ENCODE measurements around the gene CMTM7. TPM values are rescaled to one million over a fixed set of nuclear protein-coding genes. Genes with fewer than 3 reads are reported as not detected.

CMTM7 gene
- total RNA-seq, 1 experiment from 2014 or later, result 8.9 TPM

DNA sequence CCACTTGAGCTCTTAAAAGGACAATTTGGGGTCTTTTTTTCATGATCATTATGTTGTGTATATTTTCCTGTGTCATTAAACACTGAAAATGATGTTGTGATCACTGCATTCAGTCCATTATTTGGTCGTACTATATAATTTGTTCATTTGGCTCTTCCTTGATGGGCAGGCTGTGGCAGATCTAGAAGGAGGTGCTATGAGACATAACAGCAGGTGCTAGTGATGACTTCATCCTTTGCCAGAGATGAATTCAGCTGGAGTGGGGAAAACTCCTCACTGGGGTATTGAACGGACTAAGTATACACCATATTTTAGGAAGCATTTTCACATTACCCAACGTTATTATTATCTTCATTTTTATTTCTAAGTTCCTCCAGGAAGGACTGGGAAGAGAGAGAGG, 12.0 kb downstream of the CMTM7 start:
- no peaks in the 10 kb centered on the region for H3K79me2 ChIP-seq (ENCODE audit: low read length)
- no peak for DNase-seq
- no peak overlapping the region for H2AFZ ChIP-seq (ENCODE audit: low read length)

DNA sequence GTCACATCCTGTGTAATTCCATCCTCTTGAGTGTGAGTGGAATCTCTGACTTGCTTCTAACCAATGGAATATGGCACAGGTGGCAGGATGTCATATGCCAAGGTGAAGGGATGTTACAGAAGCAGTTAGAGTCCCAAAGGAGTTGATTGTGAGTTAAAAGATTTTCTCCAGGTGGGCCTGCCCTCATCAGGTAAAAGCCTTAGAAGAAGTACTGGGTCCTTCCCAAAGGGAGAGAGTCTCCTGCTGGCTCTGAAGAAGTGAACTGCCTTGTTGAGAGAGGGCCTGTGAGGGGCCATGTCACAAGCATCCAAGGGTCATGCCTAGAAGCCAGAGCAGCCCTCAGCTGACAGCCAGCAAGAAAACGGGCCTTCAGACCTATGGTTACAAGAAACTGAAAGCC, 13.1 kb downstream of the CMTM7 start:
- Histone ChIP-seq H3K27ac (ENCODE audit: low read length) (no peak overlapping the region), H3K4me2 (ENCODE audit: low read depth, low read length, poor library complexity, severe bottlenecking) (no peak overlapping the region), H3K36me3 (ENCODE audit: insufficient read depth, low read length) (no peaks in the 10 kb centered on the region), H3K9me2 (replicated peaks; ENCODE audit: insufficient read depth, low read length) (no peaks in the 10 kb centered on the region), H3K27me3 (ENCODE audit: low read length) (no peaks in the 10 kb centered on the region), H3K4me1 (ENCODE audit: low read length) (peaks cover 8% of the 10 kb centered on the region), H4K20me1 (ENCODE audit: insufficient read depth, low read depth, low read length) (no peaks in the 10 kb centered on the region; the same call in 1 of the 2 replicates), H3K9ac (ENCODE audit: low read length) (no peak overlapping the region), H2AFZ (ENCODE audit: low read length) (no peak overlapping the region), H3K79me2 (ENCODE audit: low read length) (no peaks in the 10 kb centered on the region), H3K4me3 (ENCODE audit: low read length) (no peak overlapping the region), H3K9me3 (ENCODE audit: low read length) (no peaks in the 10 kb centered on the region)
- no peak for DNase-seq

More for the DNA sequence above, 12.0 kb downstream of the CMTM7 start:
- peaks cover 5% of the 10 kb centered on the region; the same call in 1 of the 2 replicates for H4K20me1 ChIP-seq (ENCODE audit: insufficient read depth, low read depth, low read length)
- H3K9me3 ChIP-seq (ENCODE audit: low read length), result no peaks in the 10 kb centered on the region
- no peak overlapping the region for H3K4me3 ChIP-seq (ENCODE audit: low read length)
- H3K4me1 ChIP-seq (ENCODE audit: low read length), result peaks cover 8% of the 10 kb centered on the region
- H3K27ac ChIP-seq (ENCODE audit: low read length), result no peak overlapping the region
- H3K36me3 ChIP-seq (ENCODE audit: insufficient read depth, low read length), result no peaks in the 10 kb centered on the region
- no peaks in the 10 kb centered on the region for H3K27me3 ChIP-seq (ENCODE audit: low read length)
- H3K9ac ChIP-seq (ENCODE audit: low read length), result no peak overlapping the region
- H3K4me2 ChIP-seq (ENCODE audit: low read depth, low read length, poor library complexity, severe bottlenecking), result no peak overlapping the region
- H3K9me2 ChIP-seq (replicated peaks; ENCODE audit: insufficient read depth, low read length), result no peaks in the 10 kb centered on the region

DNA sequence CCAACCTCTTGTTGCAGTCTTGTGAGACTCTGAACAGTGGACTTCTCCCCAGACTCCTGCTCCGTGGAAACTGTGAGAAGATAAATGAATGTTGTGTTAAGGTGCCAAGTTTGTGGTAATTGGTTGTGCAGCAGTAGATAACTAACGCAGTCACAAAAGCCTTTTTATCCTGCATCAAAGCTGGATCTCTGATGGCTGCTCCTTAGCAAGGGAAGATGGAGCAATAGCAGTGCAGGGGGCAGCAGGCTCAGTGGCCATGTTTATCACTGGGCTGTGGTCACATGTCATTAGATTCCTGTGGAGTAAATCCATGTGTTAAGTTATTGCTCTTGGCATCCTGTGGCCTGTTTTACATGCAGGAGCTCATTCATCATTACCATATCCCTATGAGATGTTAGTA, 13.5 kb downstream of the CMTM7 start:
- Histone ChIP-seq H3K4me1 (ENCODE audit: low read length) (peaks cover 8% of the 10 kb centered on the region), H3K79me2 (ENCODE audit: low read length) (no peaks in the 10 kb centered on the region), H2AFZ (ENCODE audit: low read length) (no peak overlapping the region), H3K9me3 (ENCODE audit: low read length) (no peaks in the 10 kb centered on the region), H3K36me3 (ENCODE audit: insufficient read depth, low read length) (no peaks in the 10 kb centered on the region), H3K27me3 (ENCODE audit: low read length) (no peaks in the 10 kb centered on the region), H3K27ac (ENCODE audit: low read length) (no peak overlapping the region), H3K9ac (ENCODE audit: low read length) (no peak overlapping the region), H3K4me2 (ENCODE audit: low read depth, low read length, poor library complexity, severe bottlenecking) (no peak overlapping the region), H3K9me2 (replicated peaks; ENCODE audit: insufficient read depth, low read length) (no peaks in the 10 kb centered on the region), H3K4me3 (ENCODE audit: low read length) (no peak overlapping the region), H4K20me1 (ENCODE audit: insufficient read depth, low read depth, low read length) (no peaks in the 10 kb centered on the region; the same call in 1 of the 2 replicates)
- DNase-seq, result no peak

DNA sequence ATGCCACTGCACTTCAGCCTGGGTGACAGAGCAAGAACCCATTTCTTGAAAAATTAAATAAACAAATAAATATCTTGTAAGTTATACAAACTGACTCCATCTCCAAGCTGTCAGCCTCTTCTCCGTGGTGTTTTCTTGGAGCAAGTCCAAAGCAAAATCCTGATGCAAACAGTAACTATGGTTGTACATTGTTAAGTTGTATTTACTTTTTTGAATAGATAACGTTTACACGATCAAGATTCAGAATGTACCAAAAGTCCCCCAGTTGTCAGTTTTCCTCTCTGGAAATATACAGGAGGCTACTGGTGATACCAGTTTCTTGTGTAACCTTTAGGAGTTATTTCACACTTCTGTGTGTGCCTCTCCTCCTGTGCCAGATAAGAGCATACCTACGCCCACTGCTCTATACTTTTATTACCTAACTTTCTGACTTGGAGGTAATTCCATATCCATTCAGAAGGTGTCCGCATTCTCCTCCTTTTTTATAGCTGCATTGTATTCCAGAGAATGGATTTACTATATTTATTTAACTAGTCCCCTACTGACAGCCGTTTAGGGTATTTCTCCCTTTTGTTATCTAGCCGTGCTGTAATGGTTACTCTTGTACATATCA, 14.2 kb downstream of the CMTM7 start:
- H3K4me1 ChIP-seq (ENCODE audit: low read length), result peaks cover 8% of the 10 kb centered on the region
- H2AFZ ChIP-seq (ENCODE audit: low read length), result no peak overlapping the region
- no peaks in the 10 kb centered on the region for H3K36me3 ChIP-seq (ENCODE audit: insufficient read depth, low read length)
- H4K20me1 ChIP-seq (ENCODE audit: insufficient read depth, low read depth, low read length), result no peaks in the 10 kb centered on the region; the same call in 1 of the 2 replicates
- no peak overlapping the region for H3K27ac ChIP-seq (ENCODE audit: low read length)
- H3K27me3 ChIP-seq (ENCODE audit: low read length), result no peaks in the 10 kb centered on the region
- H3K4me2 ChIP-seq (ENCODE audit: low read depth, low read length, poor library complexity, severe bottlenecking), result no peak overlapping the region
- H3K4me3 ChIP-seq (ENCODE audit: low read length), result no peak overlapping the region
- no peaks in the 10 kb centered on the region for H3K9me2 ChIP-seq (replicated peaks; ENCODE audit: insufficient read depth, low read length)
- no peak overlapping the region for H3K9ac ChIP-seq (ENCODE audit: low read length)
- H3K9me3 ChIP-seq (ENCODE audit: low read length), result no peaks in the 10 kb centered on the region
- H3K79me2 ChIP-seq (ENCODE audit: low read length), result no peaks in the 10 kb centered on the region
- no peak for DNase-seq

DNA sequence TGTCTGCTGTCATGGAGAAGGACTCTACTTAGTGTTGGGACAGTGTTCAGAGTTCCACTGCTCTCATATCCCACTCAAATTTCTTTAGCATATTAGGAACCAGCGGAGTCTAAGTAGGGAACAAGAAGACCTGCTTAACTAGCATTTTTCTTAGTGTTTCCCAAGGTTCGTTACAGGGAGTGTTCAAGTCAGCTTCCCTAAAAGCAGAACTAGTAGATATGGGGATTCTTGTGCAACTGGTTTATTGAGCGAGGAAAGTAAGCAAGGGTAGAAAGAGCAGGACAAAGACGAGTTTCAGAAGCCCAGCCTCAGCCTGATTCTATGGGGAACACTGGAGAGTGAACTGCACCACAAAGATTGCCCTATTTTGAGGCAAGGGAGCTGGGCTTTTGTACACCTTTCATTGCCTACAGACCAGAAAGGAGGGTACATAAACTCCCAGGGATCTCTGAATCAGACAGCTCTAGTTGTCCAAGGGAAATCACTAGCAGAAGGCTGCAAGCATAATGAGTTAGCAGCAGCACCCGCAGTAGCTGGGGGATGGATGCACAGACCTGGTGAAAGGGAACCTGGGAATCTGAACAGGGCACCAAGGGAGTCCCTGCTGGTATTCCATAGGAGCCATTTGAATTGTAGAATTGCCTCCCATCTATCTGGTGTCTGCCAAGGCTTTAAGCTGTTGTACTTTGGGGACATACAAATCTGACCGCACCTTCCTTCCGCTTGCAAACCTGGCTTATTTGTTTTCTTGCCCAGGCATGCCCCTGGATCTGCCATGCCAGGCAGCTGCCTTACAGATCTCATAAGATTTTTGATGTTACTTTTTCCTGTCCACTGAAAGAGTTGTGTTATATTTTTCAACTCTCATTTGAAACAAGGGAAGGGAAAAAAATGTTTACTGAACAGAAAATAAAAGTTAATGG, 15.1 kb downstream of the CMTM7 start:
- DNase-seq, result no peak
- peaks cover under 1% of the 10 kb centered on the region; the same call in 1 of the 2 replicates for H3K4me1 ChIP-seq (ENCODE audit: low read length)
- H4K20me1 ChIP-seq (ENCODE audit: insufficient read depth, low read depth, low read length), result no peaks in the 10 kb centered on the region; the same call in 1 of the 2 replicates
- no peak overlapping the region for H3K4me3 ChIP-seq (ENCODE audit: low read length)
- H3K27me3 ChIP-seq (ENCODE audit: low read length), result no peaks in the 10 kb centered on the region
- no peak overlapping the region for H3K27ac ChIP-seq (ENCODE audit: low read length)
- no peaks in the 10 kb centered on the region for H3K9me2 ChIP-seq (replicated peaks; ENCODE audit: insufficient read depth, low read length)
- no peak overlapping the region for H3K4me2 ChIP-seq (ENCODE audit: low read depth, low read length, poor library complexity, severe bottlenecking)
- no peaks in the 10 kb centered on the region for H3K36me3 ChIP-seq (ENCODE audit: insufficient read depth, low read length)
- no peaks in the 10 kb centered on the region for H3K9me3 ChIP-seq (ENCODE audit: low read length)
- H2AFZ ChIP-seq (ENCODE audit: low read length), result no peak overlapping the region
- H3K79me2 ChIP-seq (ENCODE audit: low read length), result no peaks in the 10 kb centered on the region
- no peak overlapping the region for H3K9ac ChIP-seq (ENCODE audit: low read length)

DNA sequence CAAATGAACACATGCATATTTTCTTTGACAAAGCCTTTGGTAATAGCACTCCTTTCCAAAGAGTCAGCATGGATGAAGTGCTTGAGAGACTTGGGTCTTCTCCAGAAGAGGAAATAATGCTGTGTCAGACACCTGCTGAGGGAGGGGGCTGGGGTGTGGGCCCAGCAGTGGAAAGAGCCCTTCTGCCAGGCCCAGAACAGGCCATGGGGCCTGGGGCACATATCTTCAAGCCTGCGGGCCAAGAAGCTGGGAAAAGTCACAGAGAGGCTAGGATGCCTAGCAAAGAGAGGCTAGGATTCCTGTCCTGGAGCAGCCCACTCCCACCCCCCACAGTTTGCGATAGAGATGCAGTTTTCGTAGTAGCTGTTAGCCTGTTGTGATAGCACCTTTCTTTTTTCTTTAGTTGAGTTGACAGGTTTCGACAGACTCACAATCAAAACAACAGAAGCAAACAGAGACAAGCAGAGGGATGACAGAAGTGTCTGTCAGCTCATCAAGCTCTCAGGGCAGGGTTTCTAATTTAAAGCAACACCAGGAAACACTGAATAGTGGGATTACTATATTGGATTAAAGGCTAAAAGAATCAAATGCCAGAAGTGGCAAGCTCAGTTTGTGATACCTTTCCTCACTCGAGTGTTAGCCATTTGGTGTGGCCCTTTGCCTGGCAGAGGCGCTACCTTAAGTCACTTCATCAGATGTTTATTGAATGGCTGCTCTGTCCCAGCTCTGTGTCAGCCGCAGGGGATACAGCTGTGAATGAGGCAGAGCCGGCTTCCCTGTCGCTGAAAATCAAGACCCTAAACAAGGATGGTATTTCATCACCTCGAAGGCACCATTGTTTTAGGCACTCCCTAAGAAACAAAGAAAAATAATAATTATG, 19.0 kb downstream of the CMTM7 start:
- H3K4me2 ChIP-seq (ENCODE audit: low read depth, low read length, poor library complexity, severe bottlenecking), result no peak overlapping the region
- no peaks in the 10 kb centered on the region for H3K9me2 ChIP-seq (replicated peaks; ENCODE audit: insufficient read depth, low read length)
- H3K4me3 ChIP-seq (ENCODE audit: low read length), result no peak overlapping the region
- H3K4me1 ChIP-seq (ENCODE audit: low read length), result no peaks in the 10 kb centered on the region
- no peaks in the 10 kb centered on the region for H3K9me3 ChIP-seq (ENCODE audit: low read length)
- H4K20me1 ChIP-seq (ENCODE audit: insufficient read depth, low read depth, low read length), result no peaks in the 10 kb centered on the region
- DNase-seq, result no peak
- H3K27me3 ChIP-seq (ENCODE audit: low read length), result no peaks in the 10 kb centered on the region
- H3K9ac ChIP-seq (ENCODE audit: low read length), result no peak overlapping the region
- H3K27ac ChIP-seq (ENCODE audit: low read length), result no peak overlapping the region
- no peak overlapping the region for H2AFZ ChIP-seq (ENCODE audit: low read length)
- no peaks in the 10 kb centered on the region for H3K36me3 ChIP-seq (ENCODE audit: insufficient read depth, low read length)
- no peaks in the 10 kb centered on the region for H3K79me2 ChIP-seq (ENCODE audit: low read length)

DNA sequence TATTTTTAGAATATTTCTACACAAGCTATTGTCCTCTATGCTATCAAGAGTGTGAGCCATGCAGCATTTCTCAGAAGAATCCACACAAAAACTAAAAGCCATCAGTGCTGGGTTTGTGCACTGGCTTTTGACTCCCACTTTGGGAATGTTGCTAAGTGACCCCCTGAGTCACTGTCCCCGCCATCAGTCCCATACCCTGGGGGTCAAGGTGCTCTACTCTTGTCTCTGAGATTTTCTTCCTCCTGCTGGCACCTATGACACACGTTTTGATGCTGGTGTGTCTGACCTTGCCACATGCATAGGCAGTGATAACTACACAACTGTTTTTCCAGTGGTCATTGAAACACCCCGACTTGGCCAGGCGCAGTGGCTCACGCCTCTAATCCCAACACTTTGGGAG, 19.8 kb downstream of the CMTM7 start:
- Histone ChIP-seq H3K79me2 (ENCODE audit: low read length) (no peaks in the 10 kb centered on the region), H3K4me1 (ENCODE audit: low read length) (no peaks in the 10 kb centered on the region)
- no peak for DNase-seq

DNA sequence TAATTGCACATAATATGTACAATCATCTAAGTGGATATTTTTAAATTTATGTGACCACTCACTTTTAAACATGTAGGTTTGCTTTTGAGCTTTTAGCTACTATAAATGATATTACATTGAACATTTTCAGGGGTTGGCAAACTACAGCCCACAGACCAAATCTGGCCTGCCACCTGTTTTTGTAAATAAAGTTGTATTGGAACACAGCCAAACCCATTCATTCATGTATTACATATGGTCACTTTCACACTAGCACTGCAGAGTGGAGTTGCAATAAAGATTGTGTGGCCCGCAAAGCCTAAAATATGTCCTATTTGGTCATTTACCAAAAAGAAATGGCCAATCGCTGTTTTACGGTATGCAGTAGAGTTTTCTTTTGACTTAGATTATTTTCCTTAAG, 21.2 kb downstream of the CMTM7 start:
- Histone ChIP-seq H2AFZ (ENCODE audit: low read length) (no peak overlapping the region), H3K36me3 (ENCODE audit: insufficient read depth, low read length) (no peaks in the 10 kb centered on the region), H3K9ac (ENCODE audit: low read length) (no peak overlapping the region), H3K79me2 (ENCODE audit: low read length) (no peaks in the 10 kb centered on the region), H3K4me3 (ENCODE audit: low read length) (no peak overlapping the region), H3K9me3 (ENCODE audit: low read length) (no peaks in the 10 kb centered on the region), H3K4me1 (ENCODE audit: low read length) (no peaks in the 10 kb centered on the region), H3K9me2 (replicated peaks; ENCODE audit: insufficient read depth, low read length) (no peaks in the 10 kb centered on the region), H3K27ac (ENCODE audit: low read length) (no peak overlapping the region), H4K20me1 (ENCODE audit: insufficient read depth, low read depth, low read length) (no peaks in the 10 kb centered on the region), H3K27me3 (ENCODE audit: low read length) (no peaks in the 10 kb centered on the region), H3K4me2 (ENCODE audit: low read depth, low read length, poor library complexity, severe bottlenecking) (no peak overlapping the region)
- DNase-seq, result no peak

More for the DNA sequence above, 19.8 kb downstream of the CMTM7 start:
- H3K36me3 ChIP-seq (ENCODE audit: insufficient read depth, low read length), result no peaks in the 10 kb centered on the region
- H2AFZ ChIP-seq (ENCODE audit: low read length), result no peak overlapping the region
- H4K20me1 ChIP-seq (ENCODE audit: insufficient read depth, low read depth, low read length), result no peaks in the 10 kb centered on the region
- H3K9me2 ChIP-seq (replicated peaks; ENCODE audit: insufficient read depth, low read length), result no peaks in the 10 kb centered on the region
- no peaks in the 10 kb centered on the region for H3K27me3 ChIP-seq (ENCODE audit: low read length)
- no peak overlapping the region for H3K27ac ChIP-seq (ENCODE audit: low read length)
- H3K9ac ChIP-seq (ENCODE audit: low read length), result no peak overlapping the region
- no peak overlapping the region for H3K4me3 ChIP-seq (ENCODE audit: low read length)
- H3K4me2 ChIP-seq (ENCODE audit: low read depth, low read length, poor library complexity, severe bottlenecking), result no peak overlapping the region
- H3K9me3 ChIP-seq (ENCODE audit: low read length), result no peaks in the 10 kb centered on the region
